K562 (cell line): ENCODE data around the gene OR52W1. TPM values are rescaled to one million over a fixed set of nuclear protein-coding genes. Genes with fewer than 3 reads are reported as not detected.

Experiments
- ATAC-seq: fragments of 200-7000 bp; cut with Tn5 transposase; 3 replicates; pipeline ENCODE4 v1.9.1; 2020; ENCODE audit warnings: moderate library complexity
- BruUV-seq: library from RNA; stranded (reverse); fragments of 400-500 nt; replicated peaks from 2 replicates; lab custom pipeline; 2021; lab: Mats Ljungman, UMichigan
- CTCF ChIA-PET: fragments of 300-600 bp; formaldehyde crosslinking; extraction: SDS; loops from one replicate; lab custom pipeline; 2021; ENCODE audit warnings: low intra/inter-chr PET ratio; lab: Yijun Ruan, JAX
- POLR2A ChIA-PET: fragments of 300-600, 350-650 bp; sonication (Branson Sonifier 250); formaldehyde crosslinking; extraction: SDS; loops from one replicate; lab custom pipeline; 2021; ENCODE audit warnings: antibody characterized with exemption, inconsistent platforms; lab: Yijun Ruan, JAX
- DNase-seq, 4 experiments: peaks; one replicate each; pipeline versions ENCODE4 v3.0.0 to v3.0.0-alpha.2; 2011 to 2018; ENCODE audit warnings: low spot score in 3 of 4, mixed read lengths in 3 of 4; ENCODE audit errors: extremely low read depth in 1 of 4
- FAIRE-seq: peaks from 2 replicates; lab custom pipeline; 2011; peaks lifted over from hg19 to GRCh38; lab: Jason Lieb, UNC
- H2AFZ ChIP-seq: 2 replicates; pipeline ENCODE4 v1.6.0; 2011; ENCODE audit warnings: low read depth, low read length, control low read depth, inconsistent platforms
- H3K27ac ChIP-seq: fragments of 200-600 bp; 3 replicates; pipeline ENCODE4 v1.8.0; 2011; ENCODE audit warnings: low read depth, mild to moderate bottlenecking, control low read depth, inconsistent platforms, low read length, moderate library complexity, mixed read lengths; ENCODE audit errors: extremely low read depth
- H3K27me3 ChIP-seq, 2 experiments: fragments of 300-600 bp in 1 of 2; 2 replicates in 1 of 2; 3 replicates in 1 of 2; pipeline versions ENCODE4 v1.6.0 to v1.8.0; 2011; ENCODE audit warnings: inconsistent platforms in 2 of 2, low read length in 2 of 2, mild to moderate bottlenecking in 1 of 2, mixed read lengths in 1 of 2, moderate library complexity in 1 of 2; ENCODE audit not compliant: control insufficient read depth in 2 of 2, insufficient read depth in 2 of 2
- H3K36me3 ChIP-seq: fragments of 300-600 bp; 3 replicates; pipeline ENCODE4 v1.8.0; 2011; ENCODE audit warnings: mild to moderate bottlenecking, low read length, inconsistent platforms; ENCODE audit not compliant: control insufficient read depth, insufficient read depth
- H3K4me1 ChIP-seq, 2 experiments: fragments of 200-600 bp in 1 of 2; replicated peaks in 1 of 2; 2 replicates in 1 of 2; 3 replicates in 1 of 2; pipeline versions ENCODE4 v1.5.1 to v1.8.0; 2011; ENCODE audit warnings: inconsistent platforms in 2 of 2, low read length in 2 of 2, mild to moderate bottlenecking in 1 of 2, mixed read lengths in 1 of 2, moderate library complexity in 1 of 2; ENCODE audit not compliant: control insufficient read depth in 2 of 2, insufficient read depth in 2 of 2
- H3K4me2 ChIP-seq: 2 replicates; pipeline ENCODE4 v1.6.1; 2011; ENCODE audit warnings: low read length, control low read depth, inconsistent platforms, mixed read lengths; ENCODE audit not compliant: insufficient read depth
- H3K4me3 ChIP-seq: fragments of 200-600 bp; sonication (generic), shearing (Covaris generic); 2 replicates; pipeline ENCODE4 v1.5.1; 2016; ENCODE audit warnings: control low read depth, inconsistent platforms
- H3K79me2 ChIP-seq: fragments of 200-600 bp; 3 replicates; pipeline ENCODE4 v1.8.0; 2011; ENCODE audit warnings: low read length, inconsistent platforms; ENCODE audit not compliant: control insufficient read depth, insufficient read depth
- H3K9ac ChIP-seq, 2 experiments: 2 replicates each; pipeline versions ENCODE4 v1.6.0 to v1.6.1; 2011; ENCODE audit warnings: low read depth in 2 of 2, low read length in 2 of 2, control low read depth in 1 of 2, inconsistent platforms in 1 of 2, mild to moderate bottlenecking in 1 of 2, mixed read lengths in 1 of 2; ENCODE audit not compliant: insufficient read depth in 1 of 2
- H3K9me1 ChIP-seq: one replicate; pipeline ENCODE4 v1.6.0; 2011; ENCODE audit warnings: inconsistent platforms, mild to moderate bottlenecking, low read length, moderate library complexity; ENCODE audit not compliant: control insufficient read depth, insufficient read depth
- H3K9me3 ChIP-seq: replicated peaks from 2 replicates; pipeline ENCODE4 v1.5.1; 2011; ENCODE audit warnings: low read depth, low read length, inconsistent platforms; ENCODE audit not compliant: control insufficient read depth, insufficient read depth
- H4K20me1 ChIP-seq: replicated peaks from 2 replicates; pipeline ENCODE4 v1.6.1; 2011; ENCODE audit warnings: low read length, inconsistent platforms, mixed read lengths; ENCODE audit not compliant: control insufficient read depth, insufficient read depth
- WGBS: fragments of 100-300 bp; shearing (Covaris generic); methylation state at CpG from one replicate; pipeline ENCODE4 v1.1.6; 2016; ENCODE audit warnings: low coverage, mixed read lengths; ENCODE audit not compliant: insufficient coverage; ENCODE audit errors: missing lambda C conversion rate; 5-methylcytosine and 5-hydroxymethylcytosine counted together
- in situ Hi-C: fragments of 300-500 bp; cut with MboI; formaldehyde crosslinking; loops from 4 replicates; pipeline ENCODE4 v1.15.0; 2018; ENCODE audit warnings: inconsistent platforms, mixed read lengths
- intact Hi-C: fragments of 100-400 bp; cut with micrococcal nuclease; formaldehyde crosslinking; loops from 2 replicates; pipeline ENCODE4 v1.14.2; 2022
- polyA plus RNA-seq, 8 experiments: library from polyadenylated mRNA; depleted of rRNA in 4 of 8; stranded (reverse) in 5 of 8; unstranded in 3 of 8; fragments of >200 nt; fragmentation: Nextera tagmentation in 2 of 8; fragmentation: Illumina TruSeq in 1 of 8; extraction: Ambion mirVana in 2 of 8; extraction: Trizol in 1 of 8; gene quantifications; 2 replicates each; pipeline versions ENCODE4 v1.2.1 to v1.2.3, GENCODE V29; 2011 to 2014; ENCODE audit warnings: inconsistent platforms in 1 of 8, missing spikeins in 1 of 8
- total RNA-seq, 7 experiments: library from RNA; depleted of rRNA in 6 of 7; stranded (reverse); fragments of >200 nt in 6 of 7; fragmentation: Illumina TruSeq in 2 of 7; extraction: Trizol in 2 of 7; gene quantifications; 2 replicates each; pipeline versions ENCODE4 v1.2.1 to v1.2.3, GENCODE V29; 2011 to 2021; ENCODE audit warnings: low replicate concordance in 1 of 7
- TF ChIP-seq, protein P1 (sequence below), 2 experiments: fragments of 450-650 bp; IDR thresholded peaks; 2 replicates each; pipeline ENCODE4 v1.6.1; 2018; ENCODE audit warnings: mild to moderate bottlenecking in 2 of 2, low read depth in 1 of 2; ENCODE audit not compliant: partially characterized antibody in 2 of 2

Gene OR52W1
- total and polyA plus RNA-seq, 9 of the 15 experiments (the other 6 are each of a cell fraction or from before 2014, with no cell fraction given): not detected

DNA sequence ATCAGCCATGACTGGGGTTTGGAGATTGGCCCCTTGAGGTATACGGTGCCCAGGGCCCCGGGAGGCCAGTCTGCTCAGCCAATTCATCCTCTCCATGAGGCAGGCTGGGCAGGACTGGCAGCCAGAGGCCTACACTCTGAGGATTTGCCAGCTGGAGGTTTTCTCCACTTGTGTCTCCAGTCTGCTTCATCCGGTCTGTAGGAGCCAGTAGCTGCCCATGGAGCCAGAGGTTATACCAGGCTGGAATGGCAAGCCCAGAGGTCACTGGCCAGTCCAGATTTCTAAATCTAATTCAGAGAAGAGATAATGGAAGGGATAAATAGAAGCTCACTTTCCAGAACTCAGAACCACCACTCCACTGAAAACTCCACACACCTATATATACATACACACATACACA lies 25.4 kb downstream of the OR52W1 start:
- intact Hi-C loops: no loop called here
- in situ Hi-C loops: no loop called here

More for the DNA sequence above, 25.4 kb downstream of the OR52W1 start:
- H3K9me3 ChIP-seq: no peaks in the 10 kb centered on the region
- WGBS: 94% methylated on average over 3 of the region's 3 CpGs
- no peaks in the 10 kb centered on the region for H3K27me3 ChIP-seq
- peaks cover 25% of the 10 kb centered on the region for H3K79me2 ChIP-seq
- H3K9me1 ChIP-seq: no peaks in the 10 kb centered on the region
- no peak for FAIRE-seq
- no peak overlapping the region for H2AFZ ChIP-seq
- H3K36me3 ChIP-seq: peaks cover 44% of the 10 kb centered on the region; the same call in 2 of the 3 replicates
- no peak for ATAC-seq
- no peak overlapping the region for H3K27ac ChIP-seq
- H3K4me2 ChIP-seq: no peak overlapping the region
- TF ChIP-seq, protein P1, sequence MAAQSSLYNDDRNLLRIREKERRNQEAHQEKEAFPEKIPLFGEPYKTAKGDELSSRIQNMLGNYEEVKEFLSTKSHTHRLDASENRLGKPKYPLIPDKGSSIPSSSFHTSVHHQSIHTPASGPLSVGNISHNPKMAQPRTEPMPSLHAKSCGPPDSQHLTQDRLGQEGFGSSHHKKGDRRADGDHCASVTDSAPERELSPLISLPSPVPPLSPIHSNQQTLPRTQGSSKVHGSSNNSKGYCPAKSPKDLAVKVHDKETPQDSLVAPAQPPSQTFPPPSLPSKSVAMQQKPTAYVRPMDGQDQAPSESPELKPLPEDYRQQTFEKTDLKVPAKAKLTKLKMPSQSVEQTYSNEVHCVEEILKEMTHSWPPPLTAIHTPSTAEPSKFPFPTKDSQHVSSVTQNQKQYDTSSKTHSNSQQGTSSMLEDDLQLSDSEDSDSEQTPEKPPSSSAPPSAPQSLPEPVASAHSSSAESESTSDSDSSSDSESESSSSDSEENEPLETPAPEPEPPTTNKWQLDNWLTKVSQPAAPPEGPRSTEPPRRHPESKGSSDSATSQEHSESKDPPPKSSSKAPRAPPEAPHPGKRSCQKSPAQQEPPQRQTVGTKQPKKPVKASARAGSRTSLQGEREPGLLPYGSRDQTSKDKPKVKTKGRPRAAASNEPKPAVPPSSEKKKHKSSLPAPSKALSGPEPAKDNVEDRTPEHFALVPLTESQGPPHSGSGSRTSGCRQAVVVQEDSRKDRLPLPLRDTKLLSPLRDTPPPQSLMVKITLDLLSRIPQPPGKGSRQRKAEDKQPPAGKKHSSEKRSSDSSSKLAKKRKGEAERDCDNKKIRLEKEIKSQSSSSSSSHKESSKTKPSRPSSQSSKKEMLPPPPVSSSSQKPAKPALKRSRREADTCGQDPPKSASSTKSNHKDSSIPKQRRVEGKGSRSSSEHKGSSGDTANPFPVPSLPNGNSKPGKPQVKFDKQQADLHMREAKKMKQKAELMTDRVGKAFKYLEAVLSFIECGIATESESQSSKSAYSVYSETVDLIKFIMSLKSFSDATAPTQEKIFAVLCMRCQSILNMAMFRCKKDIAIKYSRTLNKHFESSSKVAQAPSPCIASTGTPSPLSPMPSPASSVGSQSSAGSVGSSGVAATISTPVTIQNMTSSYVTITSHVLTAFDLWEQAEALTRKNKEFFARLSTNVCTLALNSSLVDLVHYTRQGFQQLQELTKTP (IDR thresholded peaks at IDR 0.05; ENCODE audit: low read depth in 1 of 2, partially characterized antibody in 2 of 2): no peak
- CTCF ChIA-PET: no interaction called here
- BruUV-seq: no TSS peak
- H3K9ac ChIP-seq: no peak overlapping the region
- peaks cover 5 to 19% of the 10 kb centered on the region in 2 experiments for H3K4me1 ChIP-seq
- POLR2A ChIA-PET: interaction anchor here (1.3 to 2.6 kb wide), 2 partner anchors 8 to 10 kb away, joined by 4 to 11 read pairs; partner anchors contain the start of gene FHIP1B
- no peak overlapping the region for H3K4me3 ChIP-seq
- no peak for DNase-seq
- H4K20me1 ChIP-seq: no peaks in the 10 kb centered on the region; the same call in 1 of the 2 replicates
